Pulmonary artery endothelial cell (primary cell): Measurements from ENCODE around the gene CATSPER2. TPM values are rescaled to one million over a fixed set of nuclear protein-coding genes. Genes with fewer than 3 reads are reported as not detected.
"Not testable (repeated sequence)": the region's sequence is repeated elsewhere in the genome, so short reads cannot be mapped to it uniquely, and the experiment has no call there.

Experiments used
- DNase-seq: peaks from one replicate; pipeline ENCODE4 v3.0.0-alpha.2; 2011; ENCODE audit warnings: low read depth, low spot score
- total RNA-seq: library from RNA; depleted of rRNA; stranded (reverse); fragments of >200 nt; gene quantifications from 2 replicates; pipeline ENCODE4 v1.2.3, GENCODE V29; 2014

Gene CATSPER2
- total RNA-seq, 1 donor from 2014 or later, result 0.33 TPM

DNA sequence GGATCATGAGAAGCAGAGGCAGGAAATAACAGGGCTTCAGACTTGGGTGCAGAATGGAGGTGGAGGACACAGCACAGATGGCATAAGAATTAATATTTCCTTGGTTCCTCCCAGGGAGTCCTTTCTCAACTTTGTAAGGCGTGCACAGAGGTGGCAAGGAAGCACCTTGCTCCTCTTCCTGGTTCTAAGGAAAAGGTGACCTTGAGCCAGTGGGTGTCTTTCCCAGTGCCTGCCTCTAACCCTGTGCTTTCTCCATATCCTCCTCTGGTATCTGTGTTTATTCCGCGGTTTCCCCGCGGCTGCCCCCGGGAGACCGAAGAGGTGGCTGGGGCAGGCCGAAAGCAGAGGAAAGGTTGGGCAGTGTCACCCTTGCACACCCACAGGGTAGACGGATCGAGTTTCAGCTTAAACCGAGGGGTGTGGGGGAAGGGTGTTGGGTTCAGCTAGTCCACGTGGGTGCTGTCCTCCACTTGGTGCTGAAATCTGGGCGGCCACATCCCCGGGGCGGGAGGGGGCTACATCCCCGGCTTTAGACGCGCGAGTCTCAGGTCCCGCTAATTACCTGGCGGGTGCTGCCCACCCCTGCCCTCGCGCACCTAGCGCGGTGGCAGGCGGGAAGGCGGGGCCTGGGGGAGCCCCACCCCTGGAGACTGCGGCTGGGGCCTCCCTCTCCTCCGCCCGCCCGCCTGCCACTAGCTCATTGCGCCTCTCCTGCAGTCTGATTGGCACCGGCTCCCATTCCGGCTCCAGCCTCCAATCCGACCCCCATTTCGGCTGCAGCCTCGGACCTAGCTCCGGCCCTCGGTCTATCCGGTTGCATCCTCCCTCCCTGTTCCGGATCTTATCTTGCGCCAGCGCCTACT, 55.1 kb downstream of the CATSPER2 start, which contains the start of gene CKMT1B:
Gene CKMT1B (plus strand): TSS at position 700 of the 863 bp plus-strand sequence. CDS start 192 bp downstream, outside the sequence.
- DNase-seq, result not testable (repeated sequence)

DNA sequence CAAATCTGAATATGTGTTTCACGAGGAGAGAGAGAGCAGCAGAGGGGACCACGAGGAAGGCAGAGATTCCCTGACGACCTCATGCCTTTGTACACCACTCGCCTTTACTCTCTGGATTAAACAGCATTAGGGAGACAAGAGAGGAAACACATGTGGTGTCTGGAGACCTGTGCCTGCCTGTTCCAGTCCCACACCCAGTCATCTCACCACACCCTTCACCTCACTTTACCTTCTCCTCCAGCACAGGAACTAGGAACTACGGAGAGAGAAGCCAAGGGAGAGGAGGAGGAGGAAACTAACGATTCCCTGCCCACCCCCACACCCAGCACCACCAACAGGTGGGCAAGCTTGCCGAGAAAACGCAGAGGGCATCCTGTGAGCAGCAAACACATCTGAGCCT, 55.8 kb downstream of the CATSPER2 start:
- DNase-seq, result not testable (repeated sequence)

DNA sequence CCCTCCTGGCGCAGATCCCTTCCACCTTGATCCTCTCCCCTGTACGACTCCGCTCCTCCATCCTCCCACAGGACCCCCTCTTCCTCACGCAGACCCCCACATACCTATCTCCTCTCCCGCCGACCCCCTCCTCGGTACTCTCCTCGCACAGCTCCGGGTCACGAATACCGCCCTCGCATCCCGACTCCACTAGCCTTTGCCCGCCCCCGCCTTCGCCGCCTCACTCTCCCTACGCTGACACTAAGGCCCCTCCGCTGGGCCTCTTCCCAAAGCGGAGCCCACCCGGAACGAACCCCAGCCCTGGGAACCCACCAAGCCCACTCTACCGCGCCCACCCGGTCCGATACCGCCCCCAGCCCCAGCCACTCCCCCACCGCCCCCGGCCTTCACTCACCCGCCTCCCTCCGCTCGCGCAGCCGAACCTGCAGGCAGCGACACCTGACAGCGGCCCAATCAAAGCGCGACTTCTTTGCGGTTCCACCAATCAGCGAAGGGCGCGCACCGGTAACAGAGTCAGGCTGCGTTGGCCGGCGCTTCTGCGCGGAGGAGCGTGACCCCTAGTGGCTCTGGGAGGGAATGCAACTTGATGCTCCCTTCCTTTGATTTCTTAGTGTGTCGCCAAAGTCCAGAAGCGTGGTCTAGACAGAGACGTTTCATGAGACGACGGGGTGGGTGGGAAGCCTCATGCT, 58.7 kb downstream of the CATSPER2 start, which contains the start of gene PPIP5K1:
Gene PPIP5K1 (minus strand): TSS at position 431 of the 689 bp plus-strand sequence. CDS start 5,704 bp downstream, outside the sequence.
- not testable (repeated sequence) for DNase-seq

Other genes with a start within 250 kb of the CATSPER2 start
- gene TP53BP1, start 155.7 kb downstream of the CATSPER2 start, total RNA-seq, result 54.2 and 74.5 TPM in 2 replicates
- 1.4 and 1.6 TPM in 2 replicates for gene MAP1A, start 131.2 kb downstream of the CATSPER2 start, total RNA-seq
- gene PPIP5K1, start 58.6 kb downstream of the CATSPER2 start, total RNA-seq, result 13.8 and 35.5 TPM in 2 replicates
- not detected in 2 replicates for gene CKMT1B, start 54.8 kb downstream of the CATSPER2 start, total RNA-seq
- under 0.01 TPM in 2 replicates for gene STRC, start 30.0 kb downstream of the CATSPER2 start, total RNA-seq
- gene CKMT1A, start 45.0 kb upstream of the CATSPER2 start, total RNA-seq, result not detected in 2 replicates
- gene PDIA3, start 97.6 kb upstream of the CATSPER2 start, total RNA-seq, result 166 and 578 TPM in 2 replicates
- gene ELL3, start 128.1 kb upstream of the CATSPER2 start, total RNA-seq, result 2.0 and 2.8 TPM in 2 replicates
- gene SERF2, start 143.5 kb upstream of the CATSPER2 start, total RNA-seq, result 243 and 369 TPM in 2 replicates
- not detected in 2 replicates for gene SERINC4, start 151.4 kb upstream of the CATSPER2 start, total RNA-seq
- 7.6 and 10.3 TPM in 2 replicates for gene HYPK, start 151.8 kb upstream of the CATSPER2 start, total RNA-seq
- gene MFAP1, start 175.8 kb upstream of the CATSPER2 start, total RNA-seq, result 24.2 and 38.4 TPM in 2 replicates
- 18.1 and 22.8 TPM in 2 replicates for gene WDR76, start 178.2 kb upstream of the CATSPER2 start, total RNA-seq